Activated CD4-positive, alpha-beta T cell treated with anti-CD3 and anti-CD28 coated beads, Interleukin-2, amount 50 U/mL, for 48 hours (primary cell): ENCODE results near the gene FBXO21.
"Not testable (repeated sequence)": the region's sequence is repeated elsewhere in the genome, so short reads cannot be mapped to it uniquely, and the experiment has no call there.

ENCODE experiments used
- DNase-seq, 2 experiments: peaks; one replicate each; pipeline ENCODE4 v3.0.0-alpha.2; 2020

Gene FBXO21

DNA sequence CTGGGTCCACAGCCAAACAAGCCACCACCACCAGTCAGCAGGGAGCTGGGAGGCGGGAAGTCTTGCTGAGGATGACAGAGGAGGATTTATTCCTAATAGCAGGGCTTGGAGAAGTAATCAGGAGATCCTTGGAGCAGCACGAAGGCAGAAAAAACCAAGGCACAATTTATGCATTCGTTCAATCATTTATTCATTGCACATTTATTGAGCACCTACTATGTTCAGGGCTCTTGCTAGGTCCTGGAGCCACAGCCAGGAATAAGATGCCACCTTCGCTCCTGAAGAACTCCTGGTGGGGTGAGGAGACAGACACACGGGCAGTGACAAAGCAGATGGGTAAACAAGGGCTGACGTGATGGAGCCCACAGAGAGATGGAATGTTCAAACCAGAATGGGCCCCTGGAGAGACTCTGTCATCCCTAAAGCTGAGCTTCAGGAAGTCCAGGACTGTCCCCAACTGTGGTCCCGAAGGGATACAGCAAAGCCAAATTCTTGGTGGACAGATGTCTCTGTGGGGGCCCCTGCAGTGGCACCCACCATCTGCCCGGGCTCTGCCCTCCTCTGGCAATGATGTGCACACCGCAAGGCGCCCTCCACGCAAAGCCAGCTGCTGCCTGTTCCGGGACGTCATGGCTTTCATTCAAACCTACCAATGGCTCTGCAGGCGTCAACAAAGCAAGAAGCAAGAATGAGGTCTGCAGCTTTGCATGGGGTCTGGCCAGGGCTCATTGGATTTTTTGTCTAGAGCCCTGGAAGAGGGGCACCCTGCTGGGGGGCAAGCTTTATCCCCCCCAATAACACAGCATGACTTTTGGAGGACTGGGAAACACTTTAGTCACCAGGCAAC is 88.1 kb downstream of the FBXO21 start:
- no peak for DNase-seq

GRCh38 chr12:117100851-117101673 is 89.2 kb downstream of the FBXO21 start:
- DNase-seq, result no peak

- DNase-seq, result no peak
These were observed 90.0 kb downstream of the FBXO21 start for GRCh38 chr12:117100251-117100650.

DNA sequence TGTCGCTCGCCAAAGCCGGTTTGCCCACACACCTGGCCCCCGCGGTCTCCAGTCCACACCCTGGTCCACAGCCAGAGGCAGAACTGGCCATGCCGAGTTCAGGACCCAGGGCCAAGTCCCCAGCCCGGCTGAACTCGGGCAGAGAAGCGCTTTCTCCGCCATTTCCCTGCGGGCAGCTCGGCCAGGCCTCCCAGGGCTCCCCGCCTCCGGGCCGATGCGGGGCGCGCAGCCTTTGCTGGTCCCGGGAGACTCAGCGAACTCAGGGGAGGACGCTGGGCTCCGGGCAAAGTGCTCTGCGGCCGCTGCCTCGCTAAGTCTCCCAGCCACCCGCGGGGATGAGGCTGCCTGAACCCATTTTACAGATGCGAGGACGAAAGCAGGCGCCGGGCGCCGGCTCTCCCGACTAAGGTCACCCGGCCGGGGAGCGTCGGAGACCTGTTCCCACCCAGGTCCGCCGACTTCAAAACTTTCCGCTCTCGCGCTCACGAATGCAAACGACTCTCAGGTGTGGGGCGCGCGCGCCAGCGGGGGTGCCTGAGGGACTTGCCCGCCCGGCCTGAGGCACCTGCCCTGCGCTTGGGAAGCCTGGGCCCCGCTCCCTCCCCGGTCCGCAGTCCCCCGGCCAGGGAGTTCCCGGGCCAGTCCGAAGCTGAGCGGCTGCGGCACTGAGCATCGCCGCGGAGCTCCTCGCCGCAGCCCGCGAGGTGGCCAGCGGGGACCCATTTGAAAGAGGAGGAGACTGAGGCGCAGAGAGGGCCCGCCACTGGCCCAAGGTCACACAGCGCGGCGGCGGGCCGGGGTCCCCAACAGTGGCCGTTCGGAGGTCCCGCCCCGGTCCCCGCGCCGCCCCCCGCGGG is 91.7 kb downstream of the FBXO21 start:
- peak; percentile 44 to 54 for DNase-seq

DNA sequence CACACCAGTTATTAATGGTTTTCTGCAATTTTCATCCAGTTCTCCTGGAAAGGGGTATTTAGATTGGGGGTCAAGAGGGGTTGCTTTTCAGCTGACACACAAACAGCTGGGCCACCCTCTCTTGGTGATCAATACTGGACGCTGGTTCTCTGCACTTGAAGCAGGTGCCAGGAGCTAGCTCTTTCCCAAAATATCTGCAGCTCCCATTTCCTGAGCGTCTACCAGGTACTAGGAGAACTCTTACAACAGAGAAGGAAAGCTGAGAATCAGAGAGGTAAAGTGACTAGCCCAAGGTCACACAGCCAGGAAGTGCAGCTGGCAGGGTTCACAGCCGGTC is 92.3 kb downstream of the FBXO21 start:
- DNase-seq, result peak in 1 of 2 experiments; percentile 11

DNA sequence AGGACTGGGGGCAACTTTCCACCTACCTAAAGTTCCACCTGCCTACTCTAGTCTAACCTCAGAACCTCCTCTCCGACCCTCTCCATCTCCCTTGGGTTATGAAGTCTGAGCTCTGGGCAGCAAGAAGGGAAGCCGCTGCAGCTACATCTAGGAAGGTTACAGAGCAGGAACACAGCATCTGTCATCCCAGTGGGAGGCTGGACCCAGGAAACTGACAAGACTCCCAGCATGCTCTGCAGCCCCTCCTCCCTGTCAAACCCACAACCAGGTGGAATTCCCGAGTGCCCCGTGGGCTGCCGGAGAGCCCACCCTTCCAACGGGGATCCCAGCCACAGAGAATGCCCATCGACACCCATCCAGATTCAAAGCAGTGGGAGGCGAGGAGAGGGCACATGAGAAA is 93.1 kb downstream of the FBXO21 start:
- DNase-seq, result no peak

- DNase-seq, result no peak
These were observed 93.7 kb downstream of the FBXO21 start for GRCh38 chr12:117096501-117097042.

DNA sequence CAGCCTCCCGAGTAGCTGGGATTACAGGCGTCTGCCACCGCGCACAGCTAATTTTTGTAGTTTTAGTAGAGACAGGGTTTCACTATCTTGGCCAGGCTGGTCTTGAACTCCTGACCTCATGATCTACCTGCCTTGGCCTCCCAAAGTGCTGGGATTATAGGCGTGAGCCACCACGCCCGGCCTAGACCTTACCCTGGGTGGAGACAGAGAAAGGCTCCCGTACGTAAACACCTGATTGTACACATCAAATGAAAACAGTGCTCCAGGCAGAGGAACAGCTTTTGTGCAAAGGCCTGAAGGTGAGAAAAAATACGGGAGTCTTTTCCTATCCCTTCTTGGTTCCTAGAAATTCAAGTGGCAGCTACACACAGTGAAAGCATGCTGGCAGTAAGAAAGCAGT is 95.1 kb downstream of the FBXO21 start:
- not testable (repeated sequence) for DNase-seq

GRCh38 chr12:117093918-117094630 is 96.2 kb downstream of the FBXO21 start:
- DNase-seq, result no peak

DNA sequence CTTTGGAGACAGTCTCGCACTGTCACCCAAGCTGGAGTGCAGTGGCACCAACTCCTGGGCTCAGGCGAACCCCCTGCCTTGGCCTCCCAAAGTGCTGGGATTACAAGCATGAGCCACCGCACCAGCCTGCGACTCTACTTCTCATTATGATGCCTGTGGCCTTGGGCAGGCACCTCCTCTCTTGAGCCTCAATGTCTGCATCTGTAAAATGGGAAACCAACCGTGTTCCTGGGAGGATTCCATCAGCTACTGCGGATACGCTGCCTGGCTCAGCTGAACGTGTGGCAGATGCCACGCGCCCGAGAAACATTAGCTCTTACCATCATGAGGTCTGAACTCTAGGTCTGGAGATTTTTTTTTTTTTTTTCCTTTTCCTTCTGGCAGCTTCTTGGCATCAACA is 96.8 kb downstream of the FBXO21 start:
- DNase-seq, result no peak

GRCh38 chr12:117092886-117093285 is 97.4 kb downstream of the FBXO21 start:
- no peak for DNase-seq

GRCh38 chr12:117092511-117092780 is 97.8 kb downstream of the FBXO21 start:
- DNase-seq, result no peak
